ENCODE data around the gene KLHL3.

GRCh38 chr5:137649228-137649935 lies 86.5 kb downstream of the KLHL3 start:
- TF ChIP-seq CTCF (conservative IDR thresholded peaks at IDR 0.05; ENCODE audit: low read depth, low read length) (no peak), EZH2phosphoT487 (IDR thresholded peaks at IDR 0.05; ENCODE audit: borderline replicate concordance, low read length) (no peak), EZH2 (IDR thresholded peaks at IDR 0.05; ENCODE audit: low read length, unreplicated experiment) (no peak)

Measured in PC-3 (cell line).